Measurements from ENCODE around the gene KCNH4. TPM values are rescaled to one million over a fixed set of nuclear protein-coding genes. Genes with fewer than 3 reads are reported as not detected.
A peak's percentile ranks its signal among the peaks of the same experiment; 100 is the strongest.

The KCNH4 gene
- total and polyA plus RNA-seq, 9 of the 15 experiments (the other 6 are each of a cell fraction or from before 2014, with no cell fraction given) = 0.10 to 1.8 (median 0.50) TPM

- Histone ChIP-seq H3K9me1 (ENCODE audit: control insufficient read depth, insufficient read depth, low read length) (no peaks in the 10 kb centered on the region), H3K27ac (ENCODE audit: extremely low read depth, low read depth, low read length) (no peak overlapping the region), H3K4me3 (no peak overlapping the region), H3K36me3 (ENCODE audit: control insufficient read depth, insufficient read depth, low read length) (peaks cover 2% of the 10 kb centered on the region; the same call in 1 of the 3 replicates), H3K4me1 (replicated peaks in 1 of 2; ENCODE audit: control insufficient read depth in 2 of 2, insufficient read depth in 2 of 2, low read length in 2 of 2) (peaks cover 6 to 30% of the 10 kb centered on the region in 2 experiments; a peak in 3 of 5 replicates), H3K4me2 (ENCODE audit: insufficient read depth, low read length) (no peak overlapping the region), H3K79me2 (ENCODE audit: control insufficient read depth, insufficient read depth, low read length) (peaks cover 11% of the 10 kb centered on the region; the same call in 2 of the 3 replicates), H3K9ac (ENCODE audit: insufficient read depth in 1 of 2, low read depth in 2 of 2, low read length in 2 of 2) (peak overlapping the region in 1 of 2 experiments; percentile 64; a peak in 1 of 4 replicates), H3K9me3 (replicated peaks; ENCODE audit: control insufficient read depth, insufficient read depth, low read depth, low read length) (no peaks in the 10 kb centered on the region), H2AFZ (ENCODE audit: low read depth, low read length) (no peak overlapping the region), H4K20me1 (replicated peaks; ENCODE audit: control insufficient read depth, insufficient read depth, low read length) (no peaks in the 10 kb centered on the region), H3K27me3 (ENCODE audit: control insufficient read depth in 2 of 2, insufficient read depth in 2 of 2, low read length in 2 of 2) (no peaks in the 10 kb centered on the region)
- DNase-seq (ENCODE audit: extremely low read depth in 1 of 4, low spot score in 3 of 4) = no peak
- in situ Hi-C loops (cut with MboI) = no loop called here
- no peak for FAIRE-seq
- WGBS (ENCODE audit: insufficient coverage, low coverage, missing lambda C conversion rate) = 77% methylated on average over 16 of the region's 17 CpGs
- no peak for ATAC-seq
- POLR2A ChIA-PET = interaction anchor here (0.5 to 1.0 kb wide), 3 partner anchors 9 to 168 kb away, joined by 3 to 4 read pairs (median 3); no protein-coding TSS in a partner anchor
- intact Hi-C loops (cut with micrococcal nuclease) = no loop called here
- CTCF ChIA-PET (ENCODE audit: low intra/inter-chr PET ratio) = no interaction called here
- BruUV-seq (replicated peaks) = no TSS peak
- no peak for TF ChIP-seq BCL6 (CRISPR knock-in tag; IDR thresholded peaks at IDR 0.05)
- no peak for TF ChIP-seq ATF6 (CRISPR knock-in tag; IDR thresholded peaks at IDR 0.05)
- TF ChIP-seq POLR2G (IDR thresholded peaks at IDR 0.05; ENCODE audit: low read depth, low read length) = 0 out of 2 replicates have a peak, but pooled peaks have one; percentile 17
- no peak for TF ChIP-seq ZNF696 (CRISPR knock-in tag; conservative IDR thresholded peaks at IDR 0.05)
Measured at GRCh38 chr17:42190491-42191274, 9.7 kb upstream of the KCNH4 start.

Data from K562 (cell line).